Chondrocyte (in vitro differentiated cells): ENCODE measurements around the gene TMEM87B. TPM values are rescaled to one million over a fixed set of nuclear protein-coding genes. Genes with fewer than 3 reads are reported as not detected.

Experiments
- DNase-seq: peaks from one replicate; pipeline ENCODE4 v3.0.0; 2021; ENCODE audit warnings: mixed read lengths, low spot score
- H3K27ac Mint-ChIP-seq: one replicate; pipeline ENCODE4 v1.8.0; 2021; ENCODE audit warnings: mild to moderate bottlenecking, moderate library complexity, mixed read lengths; ENCODE audit not compliant: unreplicated experiment
- H3K27me3 Mint-ChIP-seq: 2 replicates; pipeline ENCODE4 v1.8.0; 2021; ENCODE audit warnings: low read depth, mixed read lengths
- H3K36me3 Mint-ChIP-seq: 2 replicates; pipeline ENCODE4 v1.8.0; 2021; ENCODE audit warnings: low read depth, mixed read lengths
- H3K4me1 Mint-ChIP-seq: 2 replicates; pipeline ENCODE4 v1.8.0; 2021; ENCODE audit warnings: low read depth, mild to moderate bottlenecking, mixed read lengths
- H3K4me3 Mint-ChIP-seq: one replicate; pipeline ENCODE4 v1.8.0; 2021; ENCODE audit warnings: mild to moderate bottlenecking, moderate library complexity, mixed read lengths; ENCODE audit not compliant: unreplicated experiment
- H3K9me3 Mint-ChIP-seq: 2 replicates; pipeline ENCODE4 v1.8.0; 2021; ENCODE audit warnings: low read depth, mixed read lengths
- CTCF ChIP-seq: fragments of 200-600 bp; sonication (generic); IDR thresholded peaks from 2 replicates; pipeline ENCODE4 v1.5.0; 2021; ENCODE audit warnings: antibody characterized with exemption, mild to moderate bottlenecking, moderate library complexity
- total RNA-seq: library from RNA; stranded (reverse); gene quantifications from 3 replicates; pipeline ENCODE4 v1.2.1, GENCODE V29; 2021

The TMEM87B gene
- total RNA-seq, 1 donor from 2014 or later = 19.4 TPM

- peak overlapping the region; percentile 83 for H3K27ac Mint-ChIP-seq
- no peak for TF ChIP-seq CTCF
- H3K9me3 Mint-ChIP-seq = no peaks in the 10 kb centered on the region
- peaks cover 31% of the 10 kb centered on the region for H3K4me1 Mint-ChIP-seq
- DNase-seq = no peak
- H3K27me3 Mint-ChIP-seq = no peaks in the 10 kb centered on the region
- no peak overlapping the region for H3K4me3 Mint-ChIP-seq
- H3K36me3 Mint-ChIP-seq = peaks cover 28% of the 10 kb centered on the region
These were observed 37.4 kb downstream of the TMEM87B start for GRCh38 chr2:112092286-112093041.

GRCh38 chr2:112093216-112093615, 38.1 kb downstream of the TMEM87B start:
- peaks cover 31% of the 10 kb centered on the region for H3K4me1 Mint-ChIP-seq
- no peak overlapping the region for H3K4me3 Mint-ChIP-seq
- H3K27ac Mint-ChIP-seq = peak overlapping the region; percentile 83
- no peaks in the 10 kb centered on the region for H3K9me3 Mint-ChIP-seq
- peaks cover 28% of the 10 kb centered on the region for H3K36me3 Mint-ChIP-seq
- no peaks in the 10 kb centered on the region for H3K27me3 Mint-ChIP-seq
- no peak for TF ChIP-seq CTCF
- DNase-seq = no peak

GRCh38 chr2:112095681-112096080, 40.6 kb downstream of the TMEM87B start:
- no peak for TF ChIP-seq CTCF
- peaks cover 23% of the 10 kb centered on the region for H3K36me3 Mint-ChIP-seq
- H3K4me1 Mint-ChIP-seq = peaks cover 31% of the 10 kb centered on the region
- H3K27ac Mint-ChIP-seq = no peak overlapping the region
- H3K9me3 Mint-ChIP-seq = no peaks in the 10 kb centered on the region
- H3K4me3 Mint-ChIP-seq = no peak overlapping the region
- H3K27me3 Mint-ChIP-seq = no peaks in the 10 kb centered on the region
- DNase-seq = no peak

GRCh38 chr2:112096098-112096497, 41.0 kb downstream of the TMEM87B start:
- DNase-seq = no peak
- Mint-ChIP-seq H3K4me3 (no peak overlapping the region), H3K27ac (peak overlapping the region; percentile 28), H3K27me3 (no peaks in the 10 kb centered on the region), H3K36me3 (peaks cover 23% of the 10 kb centered on the region), H3K4me1 (peaks cover 31% of the 10 kb centered on the region), H3K9me3 (no peaks in the 10 kb centered on the region)
- TF ChIP-seq CTCF = no peak

- Mint-ChIP-seq H3K27ac (no peak overlapping the region), H3K27me3 (no peaks in the 10 kb centered on the region), H3K4me3 (no peak overlapping the region), H3K36me3 (peaks cover 61% of the 10 kb centered on the region), H3K9me3 (peaks cover 28% of the 10 kb centered on the region), H3K4me1 (peaks cover 2% of the 10 kb centered on the region)
- TF ChIP-seq CTCF = no peak
- DNase-seq = no peak
These were observed 53.2 kb downstream of the TMEM87B start for GRCh38 chr2:112108178-112108832.
